ENCODE results near the gene WDR86. TPM values are rescaled to one million over a fixed set of nuclear protein-coding genes. Genes with fewer than 3 reads are reported as not detected.

WDR86 gene
- total RNA-seq, 1 experiment from 2014 or later: 8.1 TPM

- H3K4me1 Mint-ChIP-seq: peaks cover 18 to 29% of the 10 kb centered on the region in 2 experiments
- Histone ChIP-seq H3K23ac (ENCODE audit: insufficient read length, low read depth, low read length) (no peak overlapping the region), H3K79me1 (ENCODE audit: insufficient read depth, low read depth, low read length, poor library complexity, severe bottlenecking) (no peaks in the 10 kb centered on the region), H2BK120ac (ENCODE audit: low read depth, low read length, poor library complexity, severe bottlenecking) (no peak overlapping the region), H2BK12ac (ENCODE audit: insufficient read length, low read depth, low read length) (no peak overlapping the region), H4K20me1 (ENCODE audit: control insufficient read depth, insufficient read depth, insufficient read length) (no peaks in the 10 kb centered on the region), H3K27ac (ENCODE audit: insufficient read length, low read depth, low read length) (no peak overlapping the region), H2AFZ (ENCODE audit: low read length) (no peak overlapping the region), H3K23me2 (ENCODE audit: insufficient read length, low read depth, low read length, poor library complexity, severe bottlenecking) (peaks cover 11% of the 10 kb centered on the region), H2BK15ac (ENCODE audit: low read depth, low read length) (no peak overlapping the region), H3K4me2 (ENCODE audit: insufficient read depth, insufficient read length, low read length) (peak overlapping the region; percentile 57), H4K8ac (replicated peaks; ENCODE audit: insufficient read length, low read depth, low read length) (no peak overlapping the region), H3K27me3 (ENCODE audit: insufficient read depth, low read length) (no peaks in the 10 kb centered on the region), H3K79me2 (ENCODE audit: insufficient read depth, low read length) (no peaks in the 10 kb centered on the region), H3K14ac (ENCODE audit: insufficient read depth, low read length) (no peak overlapping the region), H3K18ac (ENCODE audit: insufficient read length, low read depth, low read length) (no peak overlapping the region), H2AK5ac (ENCODE audit: insufficient read length, low read length) (no peak overlapping the region), H3K56ac (ENCODE audit: insufficient read length, low read depth, low read length) (no peak overlapping the region), H4K91ac (ENCODE audit: insufficient read length, low read depth, low read length) (no peak overlapping the region), H3T11ph (ENCODE audit: low read length) (no peak overlapping the region), H3K9me3 (ENCODE audit: control insufficient read depth, low read depth, low read length) (no peaks in the 10 kb centered on the region), H4K5ac (ENCODE audit: insufficient read length, low read depth, low read length) (no peak overlapping the region), H3K4me1 (ENCODE audit: insufficient read depth, low read length) (no peaks in the 10 kb centered on the region; the same call in 1 of the 2 replicates), H3K9ac (ENCODE audit: extremely low read depth, insufficient read length, low read length) (no peak overlapping the region), H3K4ac (ENCODE audit: low read depth, low read length) (no peak overlapping the region), H2BK5ac (ENCODE audit: insufficient read length, low read length) (no peak overlapping the region), H2BK20ac (ENCODE audit: low read depth, low read length, poor library complexity, severe bottlenecking) (no peak overlapping the region)
- peak overlapping the region; percentile 73 to 87 for H3K4me3 Mint-ChIP-seq
- no peak for TF ChIP-seq CTCF (conservative IDR thresholded peaks at IDR 0.05)
- no peak overlapping the region for H3K27ac Mint-ChIP-seq
- H3K9me3 Mint-ChIP-seq: peaks cover 0 to 3% of the 10 kb centered on the region in 2 experiments; a peak in 2 of 5 replicates
- DNase-seq: no peak
- WGBS (ENCODE audit: extremely low coverage, insufficient read length, low lambda C conversion rate): no CpG with 5 or more reads among the region's 10 CpGs
- H3K27me3 Mint-ChIP-seq (ENCODE audit: low read depth): peaks cover 3% of the 10 kb centered on the region
- H3K36me3 Mint-ChIP-seq (ENCODE audit: insufficient read depth in 1 of 3, low read depth in 3 of 3): peaks cover 0 to 5% (median 0%) of the 10 kb centered on the region in 3 experiments; a peak in 2 of 7 replicates
Measured at GRCh38 chr7:151440799-151441445, 31.1 kb upstream of the WDR86 start.
